Retinal pigment epithelial cell (primary cell): ENCODE data around the gene TIMM13.
A peak's percentile ranks its signal among the peaks of the same experiment; 100 is the strongest.

Source experiments
- DNase-seq: peaks from one replicate; pipeline ENCODE4 v3.0.0-alpha.2; 2010; ENCODE audit warnings: low read depth
- H3K4me3 ChIP-seq: 2 replicates; pipeline ENCODE4 v1.5.1; 2011; ENCODE audit warnings: mild to moderate bottlenecking, low read length, control low read depth, moderate library complexity
- TF ChIP-seq, protein P1 (sequence below): conservative IDR thresholded peaks from 2 replicates; pipeline ENCODE4 v1.5.1; 2011; ENCODE audit warnings: low read depth, low read length, control low read depth, inconsistent platforms

The TIMM13 gene

DNA sequence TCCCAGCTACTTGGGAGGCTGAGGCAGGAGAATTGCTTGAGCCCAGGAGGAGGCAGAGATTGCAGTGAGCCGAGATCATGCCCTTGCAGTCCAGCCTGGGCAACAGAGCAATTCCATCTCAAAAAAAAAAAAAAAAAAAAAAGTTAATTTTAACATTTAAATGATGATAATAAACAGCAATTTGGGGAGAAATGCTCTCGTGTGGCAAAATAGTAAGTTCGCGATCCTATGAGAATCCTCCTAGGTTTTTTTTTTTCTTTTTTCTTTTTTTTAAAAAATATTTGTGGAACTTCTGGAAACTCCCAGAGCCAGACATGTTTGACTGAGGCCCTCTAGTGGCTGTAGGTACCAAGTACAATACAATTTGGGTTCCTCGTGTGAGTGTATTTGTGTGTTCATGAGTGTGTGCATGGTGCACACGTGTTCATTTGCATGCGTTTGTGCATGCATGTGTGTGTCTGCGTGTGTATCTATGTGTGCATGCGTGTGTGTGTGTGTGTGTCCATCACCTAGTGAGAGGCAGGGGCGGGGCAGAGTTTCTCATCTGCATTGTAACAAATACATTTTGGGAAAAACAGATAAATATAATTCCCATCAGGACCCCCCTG lies 36.2 kb downstream of the TIMM13 start:
- DNase-seq: peak; percentile 34
- TF ChIP-seq, protein P1, sequence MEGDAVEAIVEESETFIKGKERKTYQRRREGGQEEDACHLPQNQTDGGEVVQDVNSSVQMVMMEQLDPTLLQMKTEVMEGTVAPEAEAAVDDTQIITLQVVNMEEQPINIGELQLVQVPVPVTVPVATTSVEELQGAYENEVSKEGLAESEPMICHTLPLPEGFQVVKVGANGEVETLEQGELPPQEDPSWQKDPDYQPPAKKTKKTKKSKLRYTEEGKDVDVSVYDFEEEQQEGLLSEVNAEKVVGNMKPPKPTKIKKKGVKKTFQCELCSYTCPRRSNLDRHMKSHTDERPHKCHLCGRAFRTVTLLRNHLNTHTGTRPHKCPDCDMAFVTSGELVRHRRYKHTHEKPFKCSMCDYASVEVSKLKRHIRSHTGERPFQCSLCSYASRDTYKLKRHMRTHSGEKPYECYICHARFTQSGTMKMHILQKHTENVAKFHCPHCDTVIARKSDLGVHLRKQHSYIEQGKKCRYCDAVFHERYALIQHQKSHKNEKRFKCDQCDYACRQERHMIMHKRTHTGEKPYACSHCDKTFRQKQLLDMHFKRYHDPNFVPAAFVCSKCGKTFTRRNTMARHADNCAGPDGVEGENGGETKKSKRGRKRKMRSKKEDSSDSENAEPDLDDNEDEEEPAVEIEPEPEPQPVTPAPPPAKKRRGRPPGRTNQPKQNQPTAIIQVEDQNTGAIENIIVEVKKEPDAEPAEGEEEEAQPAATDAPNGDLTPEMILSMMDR: peak; percentile 78
- H3K4me3 ChIP-seq: no peak overlapping the region

DNA sequence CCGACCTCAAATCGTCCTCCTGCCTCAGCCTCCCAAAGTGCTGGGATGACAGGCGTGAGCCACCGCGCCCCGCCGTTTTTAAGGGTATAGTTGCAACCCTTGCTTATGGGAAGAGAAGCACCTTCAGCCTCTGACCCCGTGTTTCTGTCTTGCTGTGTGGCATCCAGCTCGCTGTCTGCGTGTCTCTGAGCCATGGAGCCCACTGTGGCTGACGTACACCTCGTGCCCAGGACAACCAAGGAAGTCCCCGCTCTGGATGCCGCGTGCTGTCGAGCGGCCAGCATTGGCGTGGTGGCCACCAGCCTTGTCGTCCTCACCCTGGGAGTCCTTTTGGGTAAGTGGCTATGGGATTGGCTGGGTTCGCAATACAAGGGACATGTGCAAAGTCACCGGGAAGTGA lies 37.8 kb downstream of the TIMM13 start:
- H3K4me3 ChIP-seq: no peak overlapping the region
- no peak for DNase-seq
- TF ChIP-seq, protein P1: no peak

DNA sequence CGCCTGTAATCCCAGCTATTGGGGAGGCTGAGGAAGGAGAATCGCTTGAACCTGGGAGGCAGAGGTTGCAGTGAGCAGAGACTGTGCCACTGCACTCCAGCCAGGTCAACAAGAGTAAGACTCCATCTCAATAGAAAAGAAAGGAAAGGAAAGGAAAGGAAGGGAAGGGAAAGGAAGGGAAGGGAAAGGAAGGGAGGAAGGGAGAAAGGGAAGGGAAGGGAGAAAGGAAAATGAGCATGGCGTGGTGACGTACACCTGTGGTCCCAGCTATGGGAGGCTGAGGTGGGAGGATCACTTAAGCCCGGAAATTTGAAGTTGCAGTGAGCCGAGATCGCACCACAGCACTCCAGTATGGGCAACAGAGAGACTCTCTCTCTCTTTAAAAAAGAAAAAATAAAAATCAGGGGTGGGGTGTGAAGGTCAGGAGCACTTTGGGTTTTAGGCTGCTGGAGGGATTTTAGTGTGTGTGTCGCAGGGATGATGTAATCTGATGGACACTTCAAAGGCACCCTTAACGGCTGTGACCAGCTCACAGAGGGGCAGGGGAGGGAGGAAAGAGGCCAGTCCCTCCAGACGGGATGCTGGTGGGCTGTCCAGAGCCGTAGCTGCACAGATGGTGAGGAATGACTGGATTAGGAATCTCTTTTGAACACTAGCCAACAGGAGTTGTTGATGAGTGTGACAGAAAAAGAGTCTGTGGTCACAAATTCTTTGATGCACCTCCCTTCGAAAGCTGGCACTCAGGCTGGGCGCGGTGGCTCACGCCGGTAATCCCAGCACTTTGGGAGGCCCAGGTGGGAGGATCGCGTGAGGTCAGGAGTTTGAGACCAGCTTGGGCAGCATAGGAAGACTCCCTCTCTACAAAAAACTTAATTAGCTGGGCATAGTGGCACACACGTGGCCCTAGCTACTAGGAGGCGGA lies 39.8 kb downstream of the TIMM13 start:
- H3K4me3 ChIP-seq: no peak overlapping the region
- TF ChIP-seq, protein P1: no peak
- DNase-seq: no peak

DNA sequence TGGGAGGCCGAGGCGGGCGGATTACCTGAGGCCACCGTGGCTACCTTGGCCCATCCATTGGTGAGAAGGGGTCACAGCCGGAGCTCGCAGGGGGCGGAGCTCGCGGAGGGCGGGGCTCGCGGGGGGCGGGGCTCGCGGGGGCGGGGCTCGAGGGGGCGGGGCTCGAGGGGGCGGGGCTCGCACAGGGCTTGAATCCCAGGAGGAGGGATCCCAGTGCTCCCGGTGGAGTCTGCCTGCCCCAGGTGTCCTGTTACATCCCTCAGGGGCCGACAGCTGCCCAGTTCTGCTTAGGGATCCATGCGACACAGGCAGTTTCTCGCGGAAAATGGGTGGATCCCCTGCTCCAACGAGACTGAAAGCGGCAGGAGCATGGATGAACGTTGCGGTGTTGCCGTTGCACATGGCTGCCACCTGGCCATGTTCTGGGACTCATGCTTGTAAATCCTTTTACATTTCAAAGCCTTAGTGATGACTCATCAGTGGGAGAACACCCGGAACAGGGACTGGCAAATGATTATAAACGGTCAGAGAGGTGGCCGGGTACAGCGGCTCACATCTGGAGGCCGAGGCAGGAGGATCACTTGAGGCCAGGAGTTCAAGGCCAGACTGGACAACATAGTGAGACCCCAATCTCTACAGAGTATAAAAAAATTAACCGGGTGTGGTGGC lies 42.2 kb downstream of the TIMM13 start:
- TF ChIP-seq, protein P1: no peak
- H3K4me3 ChIP-seq: no peak overlapping the region
- DNase-seq: peak; percentile 26

DNA sequence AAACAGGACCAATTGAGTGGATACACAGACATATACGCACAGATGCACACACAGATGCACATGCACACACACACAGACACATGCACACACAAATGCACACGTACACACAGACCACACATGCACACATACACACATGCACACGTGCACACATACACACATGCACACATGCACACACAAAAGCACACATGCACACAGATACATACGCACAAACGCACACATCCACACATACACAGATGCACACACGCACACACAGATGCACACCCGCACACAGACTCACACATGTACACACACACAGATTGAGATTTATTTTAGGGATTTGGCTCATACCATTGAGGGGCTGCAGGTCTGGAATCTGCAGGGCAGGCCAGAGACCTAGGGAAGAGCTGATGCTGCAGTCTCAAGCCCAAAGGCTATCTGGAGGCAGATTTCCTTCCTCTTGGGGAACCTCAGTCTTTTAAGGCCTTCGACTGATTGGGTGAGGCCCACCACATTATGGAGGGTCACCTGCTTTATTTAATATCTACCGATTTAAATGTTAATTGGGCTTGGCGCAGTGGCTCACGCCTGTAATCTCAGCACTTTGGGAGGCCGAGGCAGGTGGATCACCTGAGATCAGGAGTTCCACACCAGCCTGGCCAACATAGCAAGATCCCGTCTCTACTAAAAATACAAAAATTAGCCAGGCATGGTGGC lies 44.7 kb downstream of the TIMM13 start:
- TF ChIP-seq, protein P1: no peak
- no peak for DNase-seq
- H3K4me3 ChIP-seq: no peak overlapping the region

DNA sequence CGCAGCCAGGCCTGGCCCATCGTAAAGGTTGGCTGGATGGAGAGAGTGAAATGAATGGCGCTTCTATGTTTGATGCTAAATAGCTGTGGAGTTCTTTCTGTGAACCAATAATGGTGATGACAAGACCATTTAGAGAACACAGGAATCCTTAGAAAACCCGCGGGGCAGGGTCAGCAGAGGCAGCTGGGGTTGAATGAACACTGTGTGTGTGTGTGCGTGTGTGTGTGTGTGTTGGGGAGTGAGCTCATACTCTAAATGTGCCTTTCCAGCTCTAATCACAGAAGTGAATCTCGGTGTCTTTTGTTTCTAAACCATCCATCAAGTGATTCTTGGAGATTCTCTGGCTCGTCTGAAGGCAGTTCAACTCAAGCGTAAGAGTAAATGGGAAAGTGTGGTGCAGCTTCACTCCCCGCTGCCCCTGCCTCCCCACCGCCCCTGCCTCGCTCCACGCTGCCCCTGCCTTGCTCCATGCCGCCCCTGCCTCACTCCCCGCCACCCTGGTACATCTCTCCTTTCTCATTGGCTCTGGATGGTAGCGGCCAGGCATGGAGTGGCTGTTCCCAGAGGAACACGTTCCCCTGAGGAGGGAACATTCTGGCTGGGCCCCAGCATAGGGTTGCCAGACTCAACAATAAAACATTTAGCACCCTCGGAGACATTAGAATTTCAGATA lies 46.1 kb downstream of the TIMM13 start:
- TF ChIP-seq, protein P1: no peak
- DNase-seq: no peak
- no peak overlapping the region for H3K4me3 ChIP-seq
